K562 (cell line): Measurements from ENCODE around the gene RAB3C.

Source experiments
- ARNT ChIP-seq, 2 experiments: fragments of 450-650 bp; IDR thresholded peaks; 2 replicates each; pipeline ENCODE4 v1.6.1; 2016; ENCODE audit warnings: mild to moderate bottlenecking in 1 of 2
- BHLHE40 ChIP-seq: IDR thresholded peaks from 2 replicates; pipeline ENCODE4 v1.6.1; 2011; ENCODE audit warnings: low read length, improper control_type of control experiment
- EZH2 ChIP-seq: IDR thresholded peaks from 2 replicates; pipeline ENCODE4 v1.6.1; 2012; ENCODE audit warnings: low read depth, mild to moderate bottlenecking, inconsistent platforms, low read length, borderline replicate concordance
- ILK ChIP-seq: fragments of 450-650 bp; IDR thresholded peaks from 2 replicates; pipeline ENCODE4 v1.6.1; 2016; ENCODE audit warnings: missing genetic modification characterization, low read depth, mild to moderate bottlenecking, missing compliant biosample characterization, moderate library complexity, borderline replicate concordance
- JUND ChIP-seq, 2 experiments: IDR thresholded peaks; 2 replicates in 1 of 2; 3 replicates in 1 of 2; pipeline ENCODE4 v1.6.1; 2011; ENCODE audit warnings: borderline replicate concordance in 2 of 2, low read depth in 2 of 2, low read length in 2 of 2, improper control_type of control experiment in 1 of 2, missing biosample characterization in 1 of 2, missing genetic modification characterization in 1 of 2, missing genetic modification reagents in 1 of 2
- MAFK ChIP-seq: IDR thresholded peaks from 2 replicates; pipeline ENCODE4 v1.6.1; 2011; ENCODE audit warnings: low read length, improper control_type of control experiment
- MTA3 ChIP-seq: fragments of 450-650 bp; formaldehyde crosslinking; IDR thresholded peaks from 2 replicates; pipeline ENCODE4 v1.6.1; 2017; ENCODE audit warnings: mild to moderate bottlenecking, borderline replicate concordance
- NFATC3 ChIP-seq: fragments of 450-650 bp; IDR thresholded peaks from 2 replicates; pipeline ENCODE4 v1.6.1; 2017; ENCODE audit warnings: mild to moderate bottlenecking
- NR2C2 ChIP-seq, 2 experiments: fragments of 200-800 bp in 1 of 2; sonication (Bioruptor generic) in 1 of 2; sonication (generic) in 1 of 2; formaldehyde crosslinking in 1 of 2; IDR thresholded peaks; 2 replicates each; pipeline versions ENCODE4 v1.6.1 to v1.8.0; 2016 to 2022; ENCODE audit warnings: mild to moderate bottlenecking in 1 of 2, missing compliant biosample characterization in 1 of 2, missing genetic modification characterization in 1 of 2, missing genetic modification reagents in 1 of 2
- SREBF2 ChIP-seq: sonication (generic); formaldehyde crosslinking; IDR thresholded peaks from 2 replicates; pipeline ENCODE4 v1.4.0; 2020; ENCODE audit warnings: mild to moderate bottlenecking, missing genetic modification reagents
- ZNF384 ChIP-seq: IDR thresholded peaks from 2 replicates; pipeline ENCODE4 v1.6.1; 2012; ENCODE audit warnings: low read depth, low read length, improper control_type of control experiment
- ZNF785 ChIP-seq: fragments of 250-450 bp; sonication (Bioruptor Pico); IDR thresholded peaks from 2 replicates; pipeline ENCODE4 v1.4.0; 2020; ENCODE audit warnings: mild to moderate bottlenecking
- TF ChIP-seq, protein P1 (sequence below), 3 experiments: IDR thresholded peaks in 2 of 3; conservative IDR thresholded peaks in 1 of 3; 2 replicates each; pipeline ENCODE4 v1.5.1; 2011 to 2012; ENCODE audit warnings: low read length in 3 of 3, mild to moderate bottlenecking in 3 of 3, control low read depth in 2 of 3, improper control_type of control experiment in 1 of 3, inconsistent platforms in 1 of 3, low read depth in 1 of 3, mixed read lengths in 1 of 3, moderate library complexity in 1 of 3; ENCODE audit not compliant: insufficient read depth in 2 of 3

DNA sequence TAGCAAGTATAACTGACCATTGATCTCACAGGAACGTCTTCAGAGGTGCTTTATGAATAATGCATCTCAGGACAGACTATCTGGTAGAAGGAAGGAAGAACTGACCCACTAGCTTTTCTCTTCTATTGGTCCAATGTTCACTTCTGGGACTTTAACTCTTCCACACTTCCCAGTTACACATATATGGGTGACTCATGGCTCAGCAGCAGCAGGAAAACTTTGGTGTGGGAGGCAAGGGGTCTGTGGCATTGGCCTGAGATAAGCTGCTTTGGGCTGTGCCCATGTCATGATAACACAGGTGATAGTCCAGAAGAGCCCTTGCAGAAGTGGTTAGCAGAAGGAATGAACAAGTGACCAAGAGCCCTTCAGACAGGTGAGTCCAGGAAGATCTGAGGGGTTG is 148.8 kb downstream of the RAB3C start:
- TF ChIP-seq ZNF785 (no peak), NFATC3 (no peak), MAFK (no peak), JUND (IDR thresholded peaks at IDR 0.05; ENCODE audit: borderline replicate concordance, low read depth, low read length) (no peak), JUND (tag; IDR thresholded peaks at IDR 0.05; ENCODE audit: borderline replicate concordance, low read depth, low read length) (no peak), ZNF384 (no peak), MTA3 (no peak), ILK (tag) (no peak), NR2C2 (CRISPR knock-in tag; IDR thresholded peaks at IDR 0.05) (no peak), NR2C2 (tag; IDR thresholded peaks at IDR 0.05) (no peak), EZH2 (no peak), ARNT (IDR thresholded peaks at IDR 0.05) (no peak), BHLHE40 (no peak), SREBF2 (no peak)
- TF ChIP-seq, protein P1, sequence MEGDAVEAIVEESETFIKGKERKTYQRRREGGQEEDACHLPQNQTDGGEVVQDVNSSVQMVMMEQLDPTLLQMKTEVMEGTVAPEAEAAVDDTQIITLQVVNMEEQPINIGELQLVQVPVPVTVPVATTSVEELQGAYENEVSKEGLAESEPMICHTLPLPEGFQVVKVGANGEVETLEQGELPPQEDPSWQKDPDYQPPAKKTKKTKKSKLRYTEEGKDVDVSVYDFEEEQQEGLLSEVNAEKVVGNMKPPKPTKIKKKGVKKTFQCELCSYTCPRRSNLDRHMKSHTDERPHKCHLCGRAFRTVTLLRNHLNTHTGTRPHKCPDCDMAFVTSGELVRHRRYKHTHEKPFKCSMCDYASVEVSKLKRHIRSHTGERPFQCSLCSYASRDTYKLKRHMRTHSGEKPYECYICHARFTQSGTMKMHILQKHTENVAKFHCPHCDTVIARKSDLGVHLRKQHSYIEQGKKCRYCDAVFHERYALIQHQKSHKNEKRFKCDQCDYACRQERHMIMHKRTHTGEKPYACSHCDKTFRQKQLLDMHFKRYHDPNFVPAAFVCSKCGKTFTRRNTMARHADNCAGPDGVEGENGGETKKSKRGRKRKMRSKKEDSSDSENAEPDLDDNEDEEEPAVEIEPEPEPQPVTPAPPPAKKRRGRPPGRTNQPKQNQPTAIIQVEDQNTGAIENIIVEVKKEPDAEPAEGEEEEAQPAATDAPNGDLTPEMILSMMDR (IDR thresholded peaks at IDR 0.05 in 2 of 3, conservative IDR thresholded peaks at IDR 0.05 in 1 of 3; ENCODE audit: insufficient read depth in 2 of 3, low read depth in 1 of 3, low read length in 3 of 3): no peak
